ENCODE data around the gene SUGCT. TPM values are rescaled to one million over a fixed set of nuclear protein-coding genes. Genes with fewer than 3 reads are reported as not detected.

SUGCT gene
- total and polyA plus RNA-seq, 2 experiments from 2014 or later = 21.4 to 57.8 TPM

DNA sequence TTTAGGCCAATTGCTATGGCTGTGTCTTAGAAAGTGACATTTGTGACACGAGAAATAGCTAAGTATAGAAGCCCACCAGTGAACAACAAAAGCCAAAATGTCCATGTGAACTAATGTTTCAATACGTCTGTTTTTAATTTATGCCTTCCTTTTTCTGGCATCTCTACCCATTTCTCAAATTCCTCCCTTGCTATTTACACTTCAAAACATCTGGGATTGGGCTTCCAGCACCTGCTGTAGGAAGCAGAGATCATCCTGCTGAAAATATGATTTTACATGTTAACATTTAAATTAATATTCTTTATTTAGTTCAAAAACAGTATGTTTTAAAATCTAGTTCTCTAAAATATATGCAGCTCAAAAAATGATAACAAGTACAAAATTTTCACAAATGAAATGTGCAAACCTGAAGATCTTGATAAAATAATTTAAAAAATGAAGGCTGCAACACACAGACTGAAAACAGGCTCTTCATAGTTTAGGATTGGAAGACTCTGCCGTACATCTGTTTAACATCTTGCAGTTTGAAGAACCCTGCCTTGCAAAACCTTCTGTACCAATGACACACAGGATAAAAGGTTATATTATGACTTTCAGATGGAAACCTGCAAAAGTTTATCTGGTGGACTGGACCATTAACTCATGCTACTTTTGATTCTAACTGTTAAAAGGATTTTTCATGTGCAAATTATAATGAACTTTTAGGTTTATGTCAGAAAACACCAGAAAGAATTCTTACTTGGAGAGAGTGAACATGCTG is 408.4 kb downstream of the SUGCT start:
- TF ChIP-seq, protein P1, sequence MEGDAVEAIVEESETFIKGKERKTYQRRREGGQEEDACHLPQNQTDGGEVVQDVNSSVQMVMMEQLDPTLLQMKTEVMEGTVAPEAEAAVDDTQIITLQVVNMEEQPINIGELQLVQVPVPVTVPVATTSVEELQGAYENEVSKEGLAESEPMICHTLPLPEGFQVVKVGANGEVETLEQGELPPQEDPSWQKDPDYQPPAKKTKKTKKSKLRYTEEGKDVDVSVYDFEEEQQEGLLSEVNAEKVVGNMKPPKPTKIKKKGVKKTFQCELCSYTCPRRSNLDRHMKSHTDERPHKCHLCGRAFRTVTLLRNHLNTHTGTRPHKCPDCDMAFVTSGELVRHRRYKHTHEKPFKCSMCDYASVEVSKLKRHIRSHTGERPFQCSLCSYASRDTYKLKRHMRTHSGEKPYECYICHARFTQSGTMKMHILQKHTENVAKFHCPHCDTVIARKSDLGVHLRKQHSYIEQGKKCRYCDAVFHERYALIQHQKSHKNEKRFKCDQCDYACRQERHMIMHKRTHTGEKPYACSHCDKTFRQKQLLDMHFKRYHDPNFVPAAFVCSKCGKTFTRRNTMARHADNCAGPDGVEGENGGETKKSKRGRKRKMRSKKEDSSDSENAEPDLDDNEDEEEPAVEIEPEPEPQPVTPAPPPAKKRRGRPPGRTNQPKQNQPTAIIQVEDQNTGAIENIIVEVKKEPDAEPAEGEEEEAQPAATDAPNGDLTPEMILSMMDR (IDR thresholded peaks at IDR 0.05; ENCODE audit: low read depth, low read length) = no peak
- Histone ChIP-seq H3K4me3 (no peak overlapping the region), H3K27me3 (no peaks in the 10 kb centered on the region), H3K36me3 (no peaks in the 10 kb centered on the region), H3K27ac (no peak overlapping the region), H3K4me1 (ENCODE audit: low read depth) (peaks cover 22% of the 10 kb centered on the region), H3K9me3 (ENCODE audit: low read depth) (no peaks in the 10 kb centered on the region)
- DNase-seq (ENCODE audit: low read depth in 1 of 2, low spot score in 1 of 2) = peak in 1 of 2 donors; percentile 14

DNA sequence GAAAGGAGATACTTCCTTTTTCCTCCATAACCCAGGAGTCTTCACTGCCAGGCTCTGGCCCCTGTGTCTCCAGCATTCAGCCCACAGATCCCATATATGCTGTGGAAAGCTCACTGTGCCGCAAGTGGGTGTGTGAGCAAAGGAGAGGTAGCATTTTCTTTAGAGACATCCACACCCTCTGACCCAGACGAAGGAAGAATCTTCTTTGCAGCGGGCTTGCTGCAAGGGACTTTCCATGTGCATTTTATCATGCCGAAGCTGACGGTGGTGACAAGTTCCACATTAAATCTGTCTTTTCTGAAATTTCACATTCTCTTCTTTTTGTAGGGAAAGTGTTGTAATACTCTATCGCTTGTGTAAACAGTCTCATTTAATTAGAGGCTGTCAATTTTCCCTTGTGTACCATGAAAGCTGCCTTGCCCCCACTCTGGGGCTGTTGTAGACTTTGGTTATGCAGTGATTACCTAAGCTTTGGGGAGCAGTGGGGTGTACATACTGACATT is 409.5 kb downstream of the SUGCT start:
- Histone ChIP-seq H3K27me3 (no peaks in the 10 kb centered on the region), H3K9me3 (ENCODE audit: low read depth) (no peaks in the 10 kb centered on the region), H3K4me3 (no peak overlapping the region), H3K36me3 (no peaks in the 10 kb centered on the region), H3K27ac (peak overlapping the region; percentile 9), H3K4me1 (ENCODE audit: low read depth) (peaks cover 22% of the 10 kb centered on the region)
- DNase-seq (ENCODE audit: low read depth in 1 of 2, low spot score in 1 of 2) = peak in 1 of 2 donors; percentile 50
- TF ChIP-seq, protein P1 (IDR thresholded peaks at IDR 0.05; ENCODE audit: low read depth, low read length) = no peak

DNA sequence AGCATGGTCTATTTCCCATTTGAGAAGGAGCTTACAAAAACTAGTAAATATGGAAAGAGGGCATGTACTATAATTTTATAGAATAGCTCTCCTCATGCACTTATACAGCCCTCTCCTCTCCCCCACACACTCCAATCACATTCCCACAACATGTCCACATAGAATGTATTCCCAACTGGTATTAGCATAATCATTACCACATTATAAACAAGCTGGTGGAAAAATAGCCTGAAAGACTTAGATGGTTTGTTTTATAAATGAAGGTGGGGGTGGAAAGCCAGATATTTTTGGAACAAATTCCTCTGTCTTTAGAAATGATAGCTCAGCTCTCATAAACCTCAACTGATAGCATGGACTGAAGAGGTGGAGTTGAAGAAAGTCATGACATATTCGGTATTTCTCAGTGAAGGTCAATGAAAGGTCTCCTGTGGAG is 410.1 kb downstream of the SUGCT start:
- peak in 1 of 2 donors; percentile 64 for DNase-seq (ENCODE audit: low read depth in 1 of 2, low spot score in 1 of 2)
- TF ChIP-seq, protein P1 (IDR thresholded peaks at IDR 0.05; ENCODE audit: low read depth, low read length) = no peak
- Histone ChIP-seq H3K27ac (peak overlapping the region; percentile 9), H3K4me3 (no peak overlapping the region), H3K4me1 (ENCODE audit: low read depth) (peaks cover 22% of the 10 kb centered on the region), H3K27me3 (no peaks in the 10 kb centered on the region), H3K36me3 (no peaks in the 10 kb centered on the region), H3K9me3 (ENCODE audit: low read depth) (no peaks in the 10 kb centered on the region)

GRCh38 chr7:40545739-40546138 is 410.9 kb downstream of the SUGCT start:
- Histone ChIP-seq H3K4me3 (no peak overlapping the region), H3K27ac (no peak overlapping the region), H3K9me3 (ENCODE audit: low read depth) (no peaks in the 10 kb centered on the region), H3K4me1 (ENCODE audit: low read depth) (peaks cover 22% of the 10 kb centered on the region), H3K36me3 (no peaks in the 10 kb centered on the region), H3K27me3 (no peaks in the 10 kb centered on the region)
- TF ChIP-seq, protein P1 (IDR thresholded peaks at IDR 0.05; ENCODE audit: low read depth, low read length) = no peak
- DNase-seq (ENCODE audit: low read depth in 1 of 2, low spot score in 1 of 2) = no peak

GRCh38 chr7:40546616-40547501 is 412.1 kb downstream of the SUGCT start:
- TF ChIP-seq, protein P1 (IDR thresholded peaks at IDR 0.05; ENCODE audit: low read depth, low read length) = no peak
- Histone ChIP-seq H3K27me3 (no peaks in the 10 kb centered on the region), H3K36me3 (no peaks in the 10 kb centered on the region), H3K4me1 (ENCODE audit: low read depth) (peaks cover 27% of the 10 kb centered on the region), H3K4me3 (no peak overlapping the region), H3K27ac (no peak overlapping the region), H3K9me3 (ENCODE audit: low read depth) (no peaks in the 10 kb centered on the region)
- no peak for DNase-seq (ENCODE audit: low read depth in 1 of 2, low spot score in 1 of 2)

Measured in cardiac muscle cell (in vitro differentiated cells and primary cell).